ENCODE measurements around the gene RB1.
A peak's percentile ranks its signal among the peaks of the same experiment; 100 is the strongest.
"Not testable (repeated sequence)": the region's sequence is repeated elsewhere in the genome, so short reads cannot be mapped to it uniquely, and the experiment has no call there.

The RB1 gene

GRCh38 chr13:48299591-48299990 lies 4.0 kb upstream of the RB1 start:
- no peak for DNase-seq

- DNase-seq, result peak; percentile 19
Measured at GRCh38 chr13:48302871-48303358, 636 bp upstream of the RB1 start.

DNA sequence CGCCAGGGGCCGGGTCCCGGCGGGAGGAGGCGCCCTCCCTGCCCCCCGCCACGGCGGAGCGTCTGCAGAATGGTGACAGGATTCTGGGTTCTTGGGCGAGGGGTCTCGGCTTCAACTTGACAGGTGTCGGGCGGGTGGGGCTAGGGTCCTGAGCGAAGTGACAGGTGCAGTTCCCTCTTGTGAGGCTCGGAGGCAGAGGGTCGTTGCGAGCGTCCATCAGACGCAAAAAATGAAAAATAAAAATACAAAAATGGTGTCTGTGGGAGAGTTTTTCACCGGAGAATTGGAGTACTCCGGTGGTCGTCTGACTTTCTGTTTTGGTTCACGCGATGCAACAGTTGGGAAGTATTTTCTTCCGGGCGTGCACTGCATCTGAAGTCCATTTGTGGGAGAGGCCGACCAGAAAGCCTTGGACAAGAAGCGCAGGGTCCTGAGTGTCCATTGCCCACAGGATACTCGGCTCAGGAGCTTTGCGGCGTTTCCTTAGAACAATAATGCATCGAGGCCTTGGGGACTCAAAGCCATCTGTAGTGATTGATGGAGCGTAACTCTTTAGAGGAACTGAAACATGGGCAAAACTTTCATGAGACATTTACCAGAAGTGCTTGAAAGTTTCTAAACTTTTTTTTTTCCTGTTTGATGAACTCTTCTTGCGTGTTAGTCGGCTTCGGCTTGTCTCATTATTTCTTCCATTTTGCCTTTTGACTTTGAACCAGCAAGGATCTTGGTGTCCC lies 759 bp downstream of the RB1 start:
- peak; percentile 28 for DNase-seq

- no peak for DNase-seq
Measured at GRCh38 chr13:48311223-48311622, 7.7 kb downstream of the RB1 start.

DNA sequence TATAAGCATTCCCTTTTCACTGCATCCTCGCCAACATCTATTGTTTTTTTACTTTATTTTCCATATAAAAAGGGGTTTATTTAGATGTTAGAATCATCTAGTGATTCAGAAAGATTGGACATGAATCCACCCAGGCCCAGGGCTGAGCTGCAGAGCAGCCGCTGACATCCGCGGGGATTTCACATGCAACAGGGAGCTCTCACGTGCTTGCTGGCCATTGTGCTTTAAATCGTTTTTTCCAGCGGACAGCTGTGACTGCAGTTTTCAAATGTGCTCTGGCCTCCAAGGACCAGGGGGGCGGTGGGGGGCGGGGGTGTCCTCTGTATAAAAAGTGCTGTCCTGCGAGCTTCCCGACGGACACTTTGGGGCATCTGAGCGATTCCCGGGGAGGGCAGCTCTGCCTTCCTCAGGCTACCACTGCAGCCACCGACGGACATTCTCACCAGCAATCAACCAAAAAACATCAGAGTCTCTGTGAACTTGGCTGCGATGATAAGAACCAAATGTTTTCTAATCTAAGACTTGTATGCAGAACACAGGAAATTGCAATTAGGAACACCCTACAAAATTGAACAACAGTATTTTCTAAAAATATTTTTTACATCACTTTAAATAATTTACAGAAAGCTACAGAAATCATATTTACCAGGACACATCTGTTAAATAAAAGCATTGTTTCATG lies 12.6 kb downstream of the RB1 start:
- no peak for DNase-seq

DNA sequence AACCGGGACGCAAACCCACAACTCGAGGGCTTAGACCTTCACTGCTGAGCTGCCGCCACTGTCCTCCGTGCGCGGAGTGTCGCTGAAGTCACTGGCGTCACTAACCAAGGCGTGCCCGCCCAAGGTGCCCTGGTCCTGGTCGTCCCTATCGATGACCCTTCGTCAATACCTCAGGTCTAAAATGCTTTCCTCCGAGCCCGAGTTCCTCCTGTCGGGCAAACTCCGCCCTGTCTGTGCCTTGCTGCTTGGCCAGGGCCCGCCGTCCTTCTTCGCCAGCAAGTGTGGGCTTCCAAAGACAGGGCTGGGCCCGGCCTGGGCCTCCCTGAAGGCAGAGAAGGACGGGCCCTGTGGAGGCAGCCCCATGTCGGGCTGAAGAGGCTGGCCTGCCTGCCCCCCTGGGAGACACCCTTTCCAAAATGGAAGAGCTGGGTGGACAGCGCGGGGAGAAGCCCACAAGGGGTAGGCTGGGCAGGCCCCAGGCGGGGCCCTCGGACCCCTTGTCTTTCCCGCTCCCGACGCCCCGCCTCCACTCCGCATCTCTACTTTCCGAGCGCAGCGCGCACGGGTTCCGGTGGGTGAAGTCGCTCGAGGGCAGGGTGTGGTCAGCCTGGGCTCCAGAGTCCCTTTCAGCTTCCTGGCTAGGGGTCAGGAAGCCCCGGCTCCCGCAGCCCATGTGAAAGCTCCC lies 13.4 kb downstream of the RB1 start:
- DNase-seq, result no peak

- no peak for DNase-seq
Measured at GRCh38 chr13:48317511-48318376, 14.2 kb downstream of the RB1 start.

DNA sequence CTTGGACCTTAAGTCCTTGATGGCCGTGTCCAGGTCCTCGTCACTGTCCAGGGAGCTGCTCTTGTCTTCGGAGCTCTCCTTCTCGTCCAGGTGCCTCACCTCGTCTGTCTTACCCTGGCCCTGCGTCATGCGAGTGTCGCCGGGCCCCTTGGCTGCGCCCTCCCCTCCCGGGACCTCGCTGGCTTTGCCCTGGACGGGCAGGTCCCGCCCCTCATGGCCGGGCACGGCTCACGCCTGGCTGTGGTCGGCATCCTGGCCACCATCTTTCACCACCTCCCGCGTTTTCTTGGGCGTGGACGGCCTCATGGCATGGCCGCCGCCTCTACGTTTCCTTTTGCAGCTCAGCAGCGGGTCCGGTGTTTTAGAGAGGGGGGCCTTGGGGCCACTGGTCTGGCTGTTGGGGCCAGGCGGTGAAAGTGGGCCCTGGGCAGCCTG lies 14.8 kb downstream of the RB1 start:
- no peak for DNase-seq

DNA sequence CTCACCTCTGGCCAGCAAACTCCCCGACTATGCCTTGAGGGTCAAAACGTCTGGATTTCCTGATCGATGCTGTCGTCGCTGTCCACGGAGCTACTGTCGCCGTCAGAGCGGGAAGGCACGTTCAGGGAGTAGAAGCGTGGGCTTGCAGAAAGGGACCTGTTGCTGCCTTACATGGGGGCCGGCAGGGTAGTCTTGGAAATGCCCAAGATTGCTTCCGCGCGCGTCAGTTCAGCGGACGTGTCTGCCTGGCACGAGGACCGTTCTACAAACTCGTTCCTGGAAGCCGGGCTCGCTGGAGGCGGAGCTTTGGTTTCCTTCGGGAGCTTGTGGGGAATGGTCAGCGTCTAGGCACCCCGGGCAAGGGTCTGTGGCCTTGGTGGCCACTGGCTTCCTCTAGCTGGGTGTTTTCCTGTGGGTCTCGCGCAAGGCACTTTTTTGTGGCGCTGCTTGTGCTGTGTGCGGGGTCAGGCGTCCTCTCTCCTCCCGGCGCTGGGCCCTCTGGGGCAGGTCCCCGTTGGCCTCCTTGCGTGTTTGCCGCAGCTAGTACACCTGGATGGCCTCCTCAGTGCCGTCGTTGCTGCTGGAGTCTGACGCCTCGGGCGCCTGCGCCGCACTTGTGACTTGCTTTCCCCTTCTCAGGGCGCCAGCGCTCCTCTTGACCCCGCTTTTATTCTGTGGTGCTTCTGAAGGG lies 15.4 kb downstream of the RB1 start:
- no peak for DNase-seq

- DNase-seq, result no peak
Measured at GRCh38 chr13:48319531-48320398, 16.2 kb downstream of the RB1 start.

- no peak for DNase-seq
Measured at GRCh38 chr13:48320399-48320790, 16.8 kb downstream of the RB1 start.

- no peak for DNase-seq
Measured at GRCh38 chr13:48320891-48321510, 17.4 kb downstream of the RB1 start.

- no peak for DNase-seq
Measured at GRCh38 chr13:48322294-48322693, 18.7 kb downstream of the RB1 start.

- DNase-seq, result no peak
Measured at GRCh38 chr13:48333976-48334375, 30.4 kb downstream of the RB1 start.

- DNase-seq, result no peak
Measured at GRCh38 chr13:48334534-48335127, 31.1 kb downstream of the RB1 start.

DNA sequence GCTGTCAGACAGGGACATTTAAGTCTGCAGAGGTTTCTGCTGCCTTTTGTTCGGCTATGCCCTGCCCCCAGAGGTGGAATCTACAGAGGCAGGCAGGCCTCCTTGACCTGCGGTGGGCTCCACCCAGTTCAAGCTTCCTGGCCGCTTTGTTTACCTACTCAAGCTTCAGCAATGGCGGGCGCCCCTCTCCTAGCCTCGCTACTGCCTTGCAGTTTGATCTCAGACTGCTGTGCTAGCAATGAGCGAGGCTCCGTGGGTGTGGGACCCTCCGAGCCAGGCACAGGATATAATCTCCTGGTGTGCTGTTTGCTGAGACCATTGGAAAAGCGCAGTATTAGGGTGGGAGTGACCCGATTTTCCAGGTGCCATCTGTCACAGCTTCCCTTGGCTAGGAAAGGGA lies 35.6 kb downstream of the RB1 start:
- not testable (repeated sequence) for DNase-seq

- DNase-seq, result no peak
Measured at GRCh38 chr13:48344264-48344663, 40.7 kb downstream of the RB1 start.

GRCh38 chr13:48346583-48346982 lies 43.0 kb downstream of the RB1 start:
- DNase-seq, result no peak

- no peak for DNase-seq
Measured at GRCh38 chr13:48349525-48349924, 46.0 kb downstream of the RB1 start.

- no peak for DNase-seq
Measured at GRCh38 chr13:48353590-48353989, 50.0 kb downstream of the RB1 start.
